Measurements from ENCODE around the gene MYZAP.
"Not testable (repeated sequence)": the region's sequence is repeated elsewhere in the genome, so short reads cannot be mapped to it uniquely, and the experiment has no call there.

The MYZAP gene

DNA sequence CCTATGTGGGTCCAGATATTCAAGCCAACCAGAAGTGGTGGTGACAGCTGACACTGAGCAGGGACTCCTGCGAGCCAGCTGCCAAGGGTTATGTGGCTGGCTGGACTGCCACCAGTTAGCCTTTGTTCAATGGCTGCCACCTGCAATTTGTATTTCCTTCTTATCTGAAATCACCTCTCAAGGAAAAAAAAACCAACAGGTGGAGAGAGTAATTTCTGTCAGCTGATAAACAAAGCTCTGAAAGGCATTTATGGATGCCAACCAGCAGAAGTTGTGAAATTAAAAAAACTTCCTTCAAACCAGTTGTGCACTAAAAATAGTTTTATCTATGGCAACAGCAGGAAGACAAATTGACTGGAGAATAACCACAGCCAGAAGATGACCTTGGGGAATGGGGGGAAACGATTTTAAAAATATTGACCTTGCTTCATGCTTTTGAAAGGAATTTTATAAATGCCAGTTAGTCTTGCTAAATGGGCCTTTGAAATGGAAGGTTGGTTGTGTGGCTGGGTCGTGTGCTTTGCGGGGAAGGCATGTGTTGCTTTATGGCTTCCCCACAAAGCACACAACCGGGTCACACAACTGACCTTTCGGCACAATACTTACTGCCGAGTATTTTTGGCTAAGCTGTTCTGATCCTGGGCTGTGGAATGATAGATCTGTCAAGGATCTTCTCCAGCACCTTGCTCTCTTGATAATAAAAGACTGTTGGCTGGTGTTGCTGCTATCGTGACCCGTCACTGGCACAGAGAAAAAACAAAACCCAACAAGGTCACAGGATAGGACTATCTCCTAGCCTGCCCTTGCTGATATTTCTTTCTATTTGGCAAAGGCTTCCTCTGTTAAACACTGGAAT lies 3.5 kb downstream of the MYZAP start:
- DNase-seq, result no peak

DNA sequence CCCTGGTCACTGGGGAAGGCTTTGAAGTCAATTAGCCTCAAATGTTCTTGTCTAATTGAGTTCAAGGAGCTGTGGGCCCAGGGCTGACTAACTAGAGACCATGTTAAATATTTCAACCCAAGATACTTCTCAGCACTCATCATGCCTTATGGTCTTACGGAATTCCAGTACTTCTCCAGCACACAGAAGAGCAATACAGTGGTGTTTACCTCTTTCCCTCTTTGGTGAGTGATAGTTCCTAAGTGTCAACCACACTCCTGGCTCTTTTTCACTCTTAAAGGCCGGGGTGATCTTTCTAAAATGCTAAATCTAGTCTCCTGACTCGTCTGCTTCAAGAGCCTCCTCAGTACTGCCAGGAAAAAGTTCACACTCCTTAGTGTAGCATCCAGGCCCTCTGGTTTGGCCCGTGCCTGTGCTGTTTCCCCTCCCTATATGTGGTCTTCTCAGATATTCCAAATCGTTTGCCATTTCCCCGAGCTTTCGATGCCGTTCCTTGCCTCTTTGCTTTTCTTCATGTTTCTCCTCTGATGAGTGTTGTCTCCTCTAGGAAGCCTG lies 4.7 kb downstream of the MYZAP start:
- no peak for DNase-seq

DNA sequence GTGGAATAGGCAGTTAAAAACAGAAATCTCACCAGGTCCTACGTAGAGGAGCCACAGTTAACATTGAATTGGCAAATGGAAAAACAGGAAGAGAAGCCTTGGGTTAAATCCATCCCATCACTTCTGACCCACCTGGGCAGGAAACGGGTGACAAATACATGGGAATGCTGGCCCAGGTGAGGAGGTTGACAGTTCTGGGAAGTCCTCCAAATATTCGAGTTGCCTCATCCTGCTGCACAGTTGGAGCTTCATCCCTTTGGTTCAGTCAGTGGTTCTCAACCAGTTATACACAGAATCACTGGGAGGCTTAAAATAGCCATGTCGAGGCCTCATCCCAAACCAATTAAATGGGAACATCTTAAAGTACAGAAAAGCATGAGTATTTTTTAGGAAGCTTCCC lies 5.3 kb downstream of the MYZAP start:
- DNase-seq, result no peak

DNA sequence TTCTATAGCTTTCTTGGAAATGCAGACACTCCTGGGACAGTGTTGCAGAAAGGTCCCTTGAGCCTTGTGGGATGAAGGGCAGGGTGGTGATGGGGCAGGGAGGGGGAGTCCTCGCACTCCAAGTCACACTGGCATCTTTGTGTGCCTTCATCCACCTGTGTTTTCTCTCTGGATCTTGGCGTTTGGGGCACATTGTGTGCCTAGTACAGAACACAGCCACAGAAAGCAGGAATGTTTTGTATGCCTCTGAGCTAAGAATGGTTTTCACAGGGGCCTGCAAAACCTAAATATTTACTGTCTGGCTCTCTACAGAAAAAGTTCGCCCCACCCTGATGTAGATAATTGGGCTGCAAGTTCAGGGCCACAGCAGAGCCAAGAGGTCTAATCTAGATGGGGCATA lies 5.7 kb downstream of the MYZAP start:
- no peak for DNase-seq

DNA sequence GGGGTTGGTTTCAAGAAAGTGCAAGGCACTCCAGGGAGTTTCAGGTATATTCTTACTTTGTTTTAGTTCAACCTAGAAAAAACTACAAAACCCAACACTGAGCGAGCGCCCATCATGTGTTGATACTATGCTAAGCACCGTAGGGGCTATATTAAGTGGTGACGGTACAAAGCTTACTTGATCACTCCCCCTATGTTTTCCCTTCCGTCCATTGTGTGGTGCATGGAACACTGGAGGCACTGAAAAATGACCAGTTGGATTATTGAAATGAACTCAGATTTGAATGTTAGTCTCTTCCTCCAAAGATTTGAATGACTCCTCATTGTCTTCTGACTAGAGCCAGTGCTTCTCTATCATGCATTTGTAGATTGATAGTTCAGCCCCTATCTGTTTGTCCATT lies 6.6 kb downstream of the MYZAP start:
- no peak for DNase-seq

DNA sequence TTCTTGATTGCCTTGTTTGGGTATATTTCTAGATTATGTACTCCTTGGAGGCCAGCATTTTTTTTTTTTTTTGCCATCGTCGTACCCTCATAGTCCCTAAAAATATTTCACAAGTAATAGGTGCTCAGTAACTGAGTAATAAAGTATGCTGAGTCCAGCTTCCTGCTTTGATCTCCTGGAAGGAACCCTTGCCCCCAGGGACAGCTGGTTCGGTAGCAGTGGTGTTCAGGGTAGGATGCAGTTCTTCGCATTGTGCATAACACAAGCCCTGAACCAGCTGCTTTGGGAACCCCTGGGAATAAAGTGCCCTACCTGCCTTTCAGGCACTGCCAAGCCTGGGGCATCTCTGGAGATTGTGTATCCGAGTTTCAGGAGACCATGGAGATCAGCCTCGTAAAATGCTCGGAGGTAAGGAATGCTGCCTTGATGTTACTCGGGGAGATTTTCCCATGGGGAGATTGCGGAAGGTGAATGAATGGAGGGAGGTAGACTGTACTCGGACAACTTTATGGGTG lies 7.6 kb downstream of the MYZAP start:
- no peak for DNase-seq

DNA sequence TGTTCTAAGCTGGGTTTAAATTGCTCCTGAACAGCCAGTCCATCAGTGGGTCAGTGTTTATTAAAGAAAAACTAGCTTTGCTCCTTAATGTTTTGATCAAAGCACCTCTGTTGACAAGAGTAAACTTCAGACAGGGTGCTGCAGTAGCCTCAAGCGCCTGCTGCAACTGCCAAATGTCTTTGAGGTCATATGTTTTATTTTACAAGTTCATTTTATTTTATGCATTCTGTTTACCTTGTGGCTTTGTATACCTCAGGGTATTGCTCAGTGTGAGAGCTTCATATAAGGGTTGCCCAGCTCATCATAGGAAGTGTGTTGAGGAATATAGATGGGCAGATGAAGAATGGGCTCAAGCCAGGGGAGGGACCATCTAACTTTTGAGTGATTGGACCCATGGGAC lies 8.5 kb downstream of the MYZAP start:
- DNase-seq, result no peak

DNA sequence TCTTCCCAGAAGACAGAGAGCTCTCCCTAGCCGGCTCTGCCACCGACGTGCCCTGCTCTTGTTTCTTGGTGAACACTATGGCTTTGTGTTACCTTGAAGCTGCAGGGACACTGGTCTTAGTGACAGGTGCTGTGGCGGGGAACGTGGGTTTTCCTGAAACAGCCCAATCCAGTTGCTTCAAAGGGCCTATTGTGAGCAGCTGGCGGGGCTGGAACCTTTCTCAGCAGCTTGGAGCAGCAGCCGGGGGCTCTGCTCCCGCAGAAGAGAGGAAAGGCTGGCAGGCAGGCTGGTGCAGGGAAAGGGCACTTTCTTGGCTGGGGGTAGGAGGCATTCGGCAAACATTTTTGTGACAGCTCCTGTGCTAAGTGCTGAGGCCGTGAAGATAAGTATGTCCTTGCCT lies 12.8 kb downstream of the MYZAP start:
- no peak for DNase-seq

DNA sequence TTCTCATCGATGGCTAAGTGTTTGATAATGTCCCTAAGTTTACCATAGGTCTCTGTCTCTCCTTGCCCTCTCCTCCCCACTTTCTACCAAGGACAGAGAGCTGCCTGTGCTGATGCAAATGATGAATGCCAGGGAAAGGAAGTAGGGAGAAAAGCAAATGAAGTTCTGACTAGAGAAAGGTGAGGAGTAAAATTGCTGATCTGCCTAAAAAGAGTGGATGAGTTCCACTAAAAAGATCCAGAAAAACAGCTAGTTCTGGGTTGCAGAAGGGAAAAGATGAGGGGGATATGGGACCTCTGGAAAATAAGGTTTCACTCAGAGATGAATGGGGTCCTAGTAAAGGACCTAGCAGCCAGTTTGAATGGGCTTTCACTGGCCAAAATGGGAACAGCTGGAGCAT lies 13.8 kb downstream of the MYZAP start:
- no peak for DNase-seq

DNA sequence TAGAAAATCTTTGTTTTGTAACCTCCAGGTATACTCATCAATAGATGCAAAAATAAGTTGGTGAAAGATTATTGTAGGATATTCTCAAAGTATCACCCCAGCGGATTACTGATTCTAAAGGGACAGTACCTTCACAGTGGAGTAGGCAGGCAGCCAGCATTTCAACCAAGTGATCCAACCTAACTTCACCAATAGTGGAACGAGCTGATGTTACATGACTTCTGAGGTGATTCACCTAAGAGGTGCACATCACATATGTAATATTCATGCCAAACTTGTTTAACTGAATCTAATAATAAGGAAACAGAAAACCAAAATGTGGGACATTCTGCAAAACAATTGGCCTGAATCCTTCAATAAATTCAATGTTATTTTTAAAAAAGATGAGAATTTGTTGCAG lies 14.3 kb downstream of the MYZAP start:
- DNase-seq, result no peak

DNA sequence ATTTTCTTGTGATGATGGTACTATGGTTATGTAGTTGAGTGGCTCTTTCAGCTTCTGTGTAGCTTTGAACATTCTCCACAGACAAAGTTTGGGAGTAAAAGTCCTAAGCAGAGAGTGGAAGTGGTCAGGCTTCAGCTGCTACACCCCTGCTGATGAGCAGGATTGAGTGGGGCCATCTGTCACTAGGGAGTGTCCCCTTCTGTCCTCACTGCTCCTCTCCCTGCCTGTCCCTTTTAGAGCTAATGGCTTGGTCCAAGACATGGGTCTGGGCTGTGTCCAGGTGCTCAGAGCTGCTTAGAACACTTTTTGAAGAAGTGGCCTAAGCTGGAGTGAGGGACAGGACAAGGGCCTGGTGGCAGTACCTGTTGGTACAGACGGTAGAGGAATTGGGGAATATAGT lies 15.1 kb downstream of the MYZAP start:
- no peak for DNase-seq

DNA sequence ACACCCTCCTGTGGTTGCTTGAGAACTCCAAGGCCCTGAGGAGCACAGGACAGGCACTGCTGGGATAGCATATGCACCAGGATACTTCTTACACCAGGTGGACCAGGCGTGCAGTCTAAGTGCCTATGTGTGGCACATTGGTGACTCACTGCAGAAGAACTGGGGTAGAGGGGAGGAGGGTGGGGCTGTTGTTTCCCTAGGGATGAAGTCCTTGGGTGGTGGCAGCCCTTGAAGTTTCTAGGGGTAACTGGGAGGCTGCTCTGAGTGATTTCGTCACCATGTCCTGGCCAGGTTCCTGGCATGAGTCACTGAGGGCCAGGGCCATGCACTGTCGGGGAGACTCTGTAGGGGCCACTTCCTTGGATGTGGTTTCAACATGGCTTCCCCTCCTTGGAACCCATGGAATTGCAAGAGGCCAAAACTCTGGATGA lies 15.9 kb downstream of the MYZAP start:
- DNase-seq, result no peak

DNA sequence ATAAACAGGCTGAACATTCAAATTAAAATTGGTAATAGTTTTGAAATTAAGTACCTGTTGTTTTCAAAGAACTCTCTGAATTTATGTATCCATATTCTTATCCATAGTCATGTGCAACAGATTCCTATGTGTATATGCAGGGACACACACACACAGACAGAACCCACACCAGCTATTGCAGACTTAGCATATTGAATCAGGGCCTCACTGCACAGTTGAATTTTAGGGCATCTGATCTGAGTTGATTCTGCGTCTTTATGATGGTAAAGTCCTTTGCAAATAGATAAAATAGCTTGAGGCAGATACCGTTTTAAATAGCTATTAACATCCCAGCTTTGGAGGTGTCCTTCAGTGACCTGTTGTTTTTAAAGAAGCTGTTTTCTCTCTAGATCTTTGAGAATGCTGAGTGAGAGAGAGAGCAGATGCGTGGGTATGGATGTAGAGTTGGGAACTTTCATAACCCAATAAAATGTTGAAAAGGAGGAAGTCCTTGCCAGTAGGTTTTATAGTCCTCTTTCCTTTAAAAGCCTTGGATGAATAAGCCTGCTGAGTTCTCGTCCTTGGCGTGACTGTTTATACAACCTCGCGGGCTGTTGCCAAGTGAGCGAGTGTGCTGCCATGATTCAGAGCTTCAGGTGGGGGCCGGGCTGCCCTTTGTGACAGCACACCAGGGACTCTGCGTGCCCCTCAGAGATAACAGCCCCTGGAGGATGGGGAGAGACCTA lies 18.3 kb downstream of the MYZAP start:
- no peak for DNase-seq

DNA sequence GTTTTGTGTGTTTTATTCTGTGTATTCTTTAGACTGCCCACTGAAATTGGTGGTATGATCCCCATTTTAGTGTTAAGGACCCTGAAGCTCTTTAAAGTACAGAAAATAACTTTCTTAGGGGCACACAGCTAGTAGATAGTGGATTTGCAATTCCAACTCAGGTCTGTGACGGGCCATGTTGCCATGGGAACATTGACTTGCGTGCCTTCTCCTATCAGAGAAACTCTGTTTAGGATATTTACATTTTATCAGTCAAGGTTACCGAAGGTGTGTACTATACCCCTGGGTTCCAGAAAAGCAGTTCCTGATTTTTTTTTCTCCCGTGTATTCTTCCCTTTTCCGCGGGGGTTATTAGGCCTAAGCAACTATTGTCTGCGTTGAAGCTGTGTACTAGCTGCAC lies 19.4 kb downstream of the MYZAP start:
- no peak for DNase-seq

DNA sequence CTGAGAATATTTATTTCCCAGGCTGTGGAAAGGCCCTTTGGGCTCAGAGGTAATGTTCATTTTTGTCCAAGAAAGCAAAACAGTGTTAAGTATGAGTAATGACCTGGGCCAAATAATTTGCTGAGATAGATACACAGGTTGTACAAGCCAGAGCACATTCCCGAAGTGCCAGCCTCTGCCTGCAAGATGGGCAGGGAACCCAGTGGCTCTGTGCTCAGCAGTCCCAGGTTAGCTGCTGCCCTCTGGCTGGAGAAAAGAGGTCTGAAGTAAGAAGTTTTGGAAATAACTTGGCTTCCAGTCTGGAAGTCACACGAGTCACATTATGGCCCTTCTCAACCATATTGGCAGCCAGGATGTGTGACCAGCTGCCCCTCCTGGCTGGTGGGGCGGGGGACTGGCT lies 20.2 kb downstream of the MYZAP start:
- no peak for DNase-seq

DNA sequence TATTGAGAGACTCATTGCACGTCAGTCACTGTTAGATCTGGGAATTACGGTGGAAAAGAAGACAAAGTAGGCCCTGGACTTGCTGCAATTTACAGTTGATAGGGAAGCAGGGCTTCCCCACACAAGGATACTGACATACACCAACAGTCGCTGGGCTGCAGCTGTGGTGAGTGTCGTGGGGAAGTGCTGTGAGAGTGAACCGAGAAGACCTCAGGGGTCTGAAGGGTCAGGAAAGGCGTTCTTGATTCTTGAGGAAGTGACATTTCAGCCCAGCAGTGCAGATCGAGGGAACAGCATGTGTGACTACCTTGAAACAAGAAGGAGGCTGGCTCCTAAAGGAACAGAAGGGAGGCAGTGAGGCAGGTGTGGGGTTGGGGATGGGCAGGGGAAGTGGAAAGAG lies 22.5 kb downstream of the MYZAP start:
- DNase-seq, result no peak

DNA sequence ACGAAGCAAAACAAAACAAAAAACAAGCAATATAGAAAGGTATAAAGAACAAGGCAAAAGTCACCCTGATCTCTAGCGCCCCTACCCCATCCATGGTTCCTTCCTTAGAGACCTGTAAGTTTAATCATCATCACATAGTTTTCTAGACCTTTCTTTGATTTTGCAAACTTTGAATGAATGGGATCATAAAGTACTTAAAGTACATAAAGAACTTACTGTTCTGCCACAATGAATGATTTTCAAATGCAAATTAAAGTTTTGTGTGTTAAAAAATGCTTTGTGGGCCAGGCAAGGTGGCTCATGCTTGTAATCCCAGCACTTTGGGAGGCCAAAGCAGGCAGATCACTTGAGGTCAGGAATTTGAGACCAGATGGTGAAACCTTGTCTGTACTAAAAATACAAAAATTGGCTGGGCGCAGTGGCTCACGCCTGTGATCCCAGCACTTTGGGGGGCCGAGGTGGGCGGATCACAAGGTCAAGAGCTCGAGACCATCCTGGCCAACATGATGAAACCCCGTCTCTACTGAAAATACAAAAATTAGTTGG lies 24.3 kb downstream of the MYZAP start:
- DNase-seq, result not testable (repeated sequence)

DNA sequence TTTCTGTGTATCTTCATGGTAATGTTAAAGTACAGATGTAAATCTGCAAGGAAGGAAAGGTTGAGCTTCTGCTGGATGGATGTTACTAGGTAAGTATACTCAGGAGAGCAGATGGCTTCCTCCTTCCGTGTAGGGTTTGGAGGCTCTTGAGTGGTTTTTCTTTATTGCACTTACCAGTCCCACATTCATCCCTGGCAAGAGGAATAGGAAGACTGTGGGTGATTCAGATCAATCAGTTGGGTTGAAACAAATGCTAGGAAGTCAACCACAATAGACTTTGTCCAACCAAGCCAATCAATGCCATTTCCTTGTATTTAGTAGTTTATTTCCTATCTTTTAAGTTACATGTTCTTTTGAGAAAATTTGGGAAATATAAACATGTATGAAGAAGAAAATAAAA lies 26.6 kb downstream of the MYZAP start:
- no peak for DNase-seq

DNA sequence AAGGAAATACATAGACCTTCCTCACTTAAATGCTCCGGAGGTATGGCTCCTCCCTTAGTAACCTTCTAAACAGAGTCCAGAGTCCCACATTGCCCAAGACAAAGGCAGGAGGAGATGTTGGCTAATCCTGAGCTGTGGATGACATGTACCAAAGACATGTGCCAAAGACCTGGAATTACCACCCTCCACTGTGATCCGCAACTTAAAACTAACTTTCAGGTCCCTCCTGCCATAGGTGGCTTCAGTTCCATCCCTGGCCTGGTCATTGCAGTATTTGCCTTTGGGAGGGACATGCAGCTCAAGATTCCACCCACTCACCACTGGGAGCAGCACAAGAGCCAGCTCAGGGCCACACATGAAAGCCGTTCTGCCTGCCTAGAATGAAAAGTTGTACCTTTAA lies 28.0 kb downstream of the MYZAP start:
- no peak for DNase-seq

DNA sequence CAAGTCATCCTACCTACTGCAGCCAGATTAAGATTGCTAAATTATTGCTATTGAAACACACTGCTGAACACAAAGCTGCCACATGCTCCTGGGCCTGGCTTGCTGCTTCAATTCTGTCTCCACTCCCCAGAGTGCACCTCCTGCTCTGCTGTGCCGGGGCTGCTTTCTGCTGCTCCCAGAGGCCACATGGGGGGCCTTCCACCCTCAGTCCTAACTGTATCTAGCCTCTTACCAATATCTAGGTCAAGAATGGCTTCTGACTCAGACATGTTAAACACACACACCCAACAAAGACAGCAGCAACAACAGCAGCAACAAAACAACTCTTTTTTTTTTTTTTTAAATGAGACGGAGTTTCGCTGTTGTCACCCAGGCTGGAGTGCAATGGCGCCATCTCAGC lies 33.0 kb downstream of the MYZAP start:
- DNase-seq, result no peak

DNA sequence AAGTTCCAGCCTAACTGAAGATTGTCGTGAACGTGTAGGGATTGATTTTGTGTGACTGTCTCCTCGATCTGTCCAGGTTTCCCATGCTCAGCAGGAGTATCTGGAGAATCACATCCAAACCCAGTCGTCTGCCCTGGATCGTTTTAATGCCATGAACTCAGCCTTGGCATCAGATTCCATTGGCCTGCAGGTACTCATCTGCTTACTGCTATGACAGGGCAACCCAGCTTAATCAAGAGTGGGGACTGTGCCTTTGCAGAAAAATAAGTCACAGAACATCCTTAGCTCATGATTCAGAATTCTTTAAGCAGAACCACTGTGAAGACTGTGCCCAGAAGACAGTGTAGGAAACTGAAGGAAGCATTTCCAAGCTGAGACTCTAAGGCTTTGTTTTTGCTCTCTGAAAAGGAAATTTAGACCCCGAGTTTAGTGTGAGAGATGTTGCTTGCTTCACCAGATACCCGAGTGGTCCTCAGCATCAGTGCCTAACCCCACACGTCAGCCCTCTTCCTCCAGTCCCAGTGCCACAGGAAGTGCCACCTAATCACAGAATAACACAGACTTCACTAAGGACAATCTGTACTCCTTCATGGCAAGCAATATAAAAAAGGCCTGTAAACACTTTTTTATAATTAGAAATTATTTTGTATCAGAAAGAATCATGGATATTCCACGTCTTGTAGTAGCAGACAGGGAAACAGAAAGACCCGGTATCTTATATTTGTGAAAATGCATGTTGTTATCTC lies 34.2 kb downstream of the MYZAP start:
- DNase-seq, result no peak

DNA sequence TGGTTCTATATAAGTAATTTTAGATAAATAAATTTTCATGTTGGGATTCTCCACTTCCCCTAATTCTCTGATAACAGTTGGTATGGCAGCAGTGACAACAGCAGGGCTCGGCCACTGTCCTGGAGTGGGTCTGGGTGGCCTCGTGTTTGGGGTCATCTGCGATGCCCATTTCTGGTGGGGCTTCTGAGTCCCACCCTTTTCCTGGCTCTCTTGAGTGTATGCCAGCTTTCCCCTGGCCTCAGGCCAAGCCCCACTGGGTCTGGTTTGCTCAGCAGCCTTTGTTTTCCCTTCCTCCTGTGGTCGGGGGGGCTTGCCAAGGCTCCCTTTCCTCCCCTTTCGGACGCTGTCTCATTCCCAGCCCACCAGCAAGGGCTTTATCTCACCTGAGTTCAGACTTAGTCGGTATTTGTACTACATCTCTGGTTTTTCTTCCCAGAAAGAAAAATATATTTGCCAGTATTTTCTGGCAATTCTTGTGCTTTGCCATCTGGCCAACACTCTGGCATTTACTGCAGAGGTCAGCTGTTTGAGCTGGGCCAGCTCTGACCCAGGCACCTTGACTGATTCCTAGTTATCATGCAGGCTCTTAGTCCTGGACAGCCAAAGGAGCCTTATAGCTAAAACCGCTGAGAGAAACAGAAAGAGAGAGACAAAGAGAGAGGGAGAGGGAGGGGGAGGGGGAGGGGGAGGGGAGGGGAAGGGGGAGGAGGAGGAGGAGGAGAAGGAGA lies 35.2 kb downstream of the MYZAP start:
- no peak for DNase-seq
